GM21576 (cell line): ENCODE results near the gene PPP1R14D.

ENCODE experiments used
- ATAC-seq: cut with Tn5 transposase; IDR thresholded peaks from one replicate; pipeline ENCODE4 v1.9.1; 2021; ENCODE audit warnings: mild to moderate bottlenecking, moderate library complexity; ENCODE audit not compliant: unreplicated experiment

The PPP1R14D gene

GRCh38 chr15:40823572-40824343 lies 4.8 kb downstream of the PPP1R14D start:
- no peak for ATAC-seq

GRCh38 chr15:40821195-40821594 lies 7.3 kb downstream of the PPP1R14D start:
- ATAC-seq = no peak

- no peak for ATAC-seq
Observed at GRCh38 chr15:40819048-40819447, 9.5 kb downstream of the PPP1R14D start.

GRCh38 chr15:40815042-40815698 lies 13.3 kb downstream of the PPP1R14D start:
- ATAC-seq = no peak

DNA sequence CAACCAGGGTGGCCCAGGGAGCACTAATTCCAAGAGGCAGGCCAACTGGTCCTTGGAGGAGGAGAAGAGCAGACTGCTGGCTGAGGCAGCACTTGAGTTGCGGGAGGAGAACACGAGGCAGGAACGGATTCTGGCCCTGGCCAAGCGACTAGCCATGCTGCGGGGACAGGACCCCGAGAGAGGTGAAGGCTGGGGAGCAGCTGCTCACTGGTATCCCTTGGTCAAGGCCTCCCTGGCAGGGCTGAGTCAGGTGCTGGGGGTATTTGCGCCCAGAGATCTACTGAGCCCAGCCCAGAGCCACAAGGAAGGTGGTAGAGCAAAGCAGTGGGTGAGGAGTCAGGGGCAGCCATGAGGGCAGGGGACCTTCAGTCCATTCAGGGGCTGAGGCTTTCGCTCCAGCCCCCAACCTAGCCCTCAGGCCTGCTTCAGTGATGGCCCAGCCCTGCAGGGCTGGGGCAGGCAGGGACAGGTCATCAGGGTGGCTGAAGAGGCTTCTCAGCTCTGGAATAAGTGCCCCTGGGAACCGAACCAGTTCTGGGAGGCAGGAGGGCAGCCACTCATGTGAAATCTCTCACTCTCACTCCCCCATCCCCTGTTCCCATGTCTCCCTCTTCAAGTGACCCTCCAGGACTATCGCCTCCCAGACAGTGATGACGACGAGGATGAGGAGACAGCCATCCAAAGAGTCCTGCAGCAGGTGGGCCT lies 15.6 kb downstream of the PPP1R14D start:
- no peak for ATAC-seq

DNA sequence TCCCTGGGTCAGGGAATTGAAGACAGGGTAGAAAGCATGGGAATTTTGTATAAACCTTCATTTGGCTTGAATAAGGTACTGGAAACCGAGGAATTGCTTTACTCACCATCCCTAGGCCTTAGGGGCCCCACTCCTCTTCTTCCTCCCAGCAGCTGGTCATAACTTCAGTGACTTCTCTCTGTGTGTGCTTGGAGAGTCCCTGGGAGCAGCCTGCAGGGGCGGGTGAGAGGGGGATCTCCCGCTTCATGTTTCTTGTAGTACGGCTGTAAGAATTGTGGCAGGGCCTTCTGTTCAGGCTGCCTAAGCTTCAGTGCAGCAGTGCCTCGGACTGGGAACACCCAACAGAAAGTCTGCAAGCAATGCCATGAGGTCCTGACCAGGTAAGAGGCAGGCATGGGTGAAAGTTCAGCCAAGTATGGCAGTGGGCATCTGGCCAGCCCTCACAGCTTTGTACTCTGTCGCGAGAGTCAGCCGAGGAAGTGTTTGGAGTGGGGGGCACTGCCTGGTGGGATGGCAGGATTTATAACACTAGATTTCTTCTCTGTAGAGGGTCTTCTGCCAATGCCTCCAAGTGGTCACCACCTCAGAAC lies 19.6 kb downstream of the PPP1R14D start:
- ATAC-seq = no peak

GRCh38 chr15:40807888-40808461 lies 20.5 kb downstream of the PPP1R14D start:
- ATAC-seq = no peak

DNA sequence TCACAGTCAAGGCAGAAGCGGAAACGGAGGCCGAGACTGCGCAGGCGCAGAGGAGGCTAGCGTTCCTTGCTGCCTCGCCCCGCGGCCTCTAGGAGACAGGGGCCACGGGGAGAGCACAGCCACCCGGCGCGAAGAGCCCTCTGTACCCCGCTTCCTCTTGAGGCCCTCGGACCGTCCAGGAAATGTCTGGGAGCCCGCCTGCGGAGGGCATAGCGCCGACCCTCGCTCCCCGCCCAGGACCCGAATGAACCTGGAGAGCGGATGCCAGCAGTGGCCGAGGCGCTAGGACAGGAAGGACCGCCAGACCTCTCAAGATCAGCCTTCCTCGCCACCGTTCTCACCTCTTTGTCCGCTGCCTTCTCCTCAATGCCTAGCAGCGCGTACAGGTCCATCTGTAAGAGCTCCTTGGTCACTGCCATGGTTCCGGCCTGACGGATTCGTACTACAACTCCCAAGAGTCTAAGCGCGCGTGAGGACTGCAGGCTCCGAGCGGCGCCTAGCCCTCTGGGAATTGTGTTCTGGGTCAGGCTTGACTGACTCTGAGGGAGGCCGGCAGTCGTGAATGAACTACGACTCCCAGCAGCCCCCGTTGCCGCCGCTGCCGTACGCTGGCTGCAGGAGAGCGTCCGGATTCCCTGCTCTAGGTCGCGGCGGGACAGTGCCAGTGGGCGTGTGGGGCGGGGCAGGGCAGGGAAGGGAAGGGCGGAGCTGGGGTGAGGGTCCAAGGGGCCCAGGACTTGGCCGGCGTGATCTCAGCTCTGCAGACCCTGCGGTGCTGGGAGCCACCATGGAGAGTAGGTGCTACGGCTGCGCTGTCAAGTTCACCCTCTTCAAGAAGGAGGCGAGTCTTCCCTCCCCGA lies 21.2 kb downstream of the PPP1R14D start, which contains the start of the genes DNAJC17 and ZFYVE19:
Gene DNAJC17 (minus strand): TSS at position 446 of the 860 bp plus-strand sequence. CDS start 27 bp downstream, at position 419.
Gene ZFYVE19 (plus strand): TSS at position 62 of the 860 bp plus-strand sequence. CDS start 501 bp downstream, at position 563.
- ATAC-seq = peak; percentile 89

DNA sequence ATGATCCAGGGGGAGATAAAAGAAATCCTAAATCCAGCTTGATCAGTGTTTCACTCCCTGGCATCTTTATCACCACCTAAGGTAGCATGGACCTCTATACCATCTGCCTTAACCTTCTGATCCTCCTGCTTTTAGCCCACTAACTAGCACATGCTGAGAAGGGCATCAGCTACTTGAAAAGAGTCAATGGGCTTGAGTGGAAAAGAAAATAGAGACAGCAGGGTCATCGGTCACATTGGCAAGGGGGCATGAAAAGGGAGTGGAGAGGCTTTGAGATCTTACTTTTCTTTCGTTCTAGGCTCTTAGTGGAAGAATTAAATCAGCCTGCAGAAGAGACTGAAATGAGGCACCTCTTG lies 21.9 kb downstream of the PPP1R14D start:
- ATAC-seq = no peak

DNA sequence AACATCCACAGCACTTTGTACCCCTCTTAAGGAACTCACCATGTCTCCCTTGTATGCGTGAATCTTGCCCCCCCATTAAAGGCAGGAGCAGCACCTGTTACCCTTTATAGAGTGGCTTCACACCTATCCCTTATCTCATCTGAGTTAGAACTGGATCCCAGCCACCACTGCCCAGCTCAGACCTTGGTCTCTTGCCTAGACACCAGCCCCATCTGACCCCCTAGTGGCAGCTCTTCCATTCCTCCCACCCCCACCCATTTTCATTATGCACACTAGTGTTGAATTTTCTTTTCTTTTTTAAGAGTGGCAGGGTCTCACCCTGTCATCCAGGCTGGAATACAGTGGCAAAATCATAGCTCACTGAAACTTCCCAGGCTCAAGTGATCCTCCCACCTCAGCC lies 24.8 kb downstream of the PPP1R14D start:
- no peak for ATAC-seq

GRCh38 chr15:40803076-40803475 lies 25.4 kb downstream of the PPP1R14D start:
- ATAC-seq = no peak

DNA sequence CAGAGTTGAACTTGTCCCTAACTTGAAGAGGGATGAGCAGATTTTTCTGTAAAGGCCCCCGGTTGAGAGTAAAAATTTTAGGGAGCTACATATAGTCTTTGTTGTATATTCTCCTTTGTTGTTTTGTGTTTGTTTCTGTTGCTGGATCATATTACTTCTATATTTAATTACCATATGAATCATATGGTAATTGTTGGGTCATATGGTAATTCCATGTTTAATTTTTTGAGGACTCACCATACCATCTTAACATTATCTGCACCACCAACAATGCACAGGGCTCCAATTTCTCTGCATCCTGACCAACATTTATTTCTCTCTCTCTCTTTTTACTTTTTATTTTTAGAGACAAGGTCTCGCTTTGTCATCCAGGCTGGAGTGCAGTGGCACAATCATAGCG lies 29.0 kb downstream of the PPP1R14D start:
- ATAC-seq = no peak

DNA sequence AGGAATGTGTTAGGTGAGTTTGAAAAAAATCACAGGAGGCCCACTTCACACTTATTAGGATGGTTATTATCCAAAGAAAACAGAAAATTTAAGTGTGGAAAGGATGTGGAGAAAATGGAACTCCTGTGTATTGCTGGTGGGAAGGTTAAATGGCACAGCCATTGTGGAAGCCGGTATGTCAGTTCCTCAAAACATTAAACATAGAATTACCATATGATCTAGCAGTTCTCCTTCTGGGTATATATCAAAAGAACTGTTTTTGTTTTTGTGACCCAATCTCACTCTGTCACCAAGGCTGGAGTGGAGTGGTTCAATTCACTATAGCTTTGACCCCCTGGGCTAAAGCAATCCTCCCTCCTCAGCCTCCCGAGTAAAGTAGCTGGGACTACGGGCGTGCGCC lies 32.0 kb downstream of the PPP1R14D start:
- ATAC-seq = no peak

DNA sequence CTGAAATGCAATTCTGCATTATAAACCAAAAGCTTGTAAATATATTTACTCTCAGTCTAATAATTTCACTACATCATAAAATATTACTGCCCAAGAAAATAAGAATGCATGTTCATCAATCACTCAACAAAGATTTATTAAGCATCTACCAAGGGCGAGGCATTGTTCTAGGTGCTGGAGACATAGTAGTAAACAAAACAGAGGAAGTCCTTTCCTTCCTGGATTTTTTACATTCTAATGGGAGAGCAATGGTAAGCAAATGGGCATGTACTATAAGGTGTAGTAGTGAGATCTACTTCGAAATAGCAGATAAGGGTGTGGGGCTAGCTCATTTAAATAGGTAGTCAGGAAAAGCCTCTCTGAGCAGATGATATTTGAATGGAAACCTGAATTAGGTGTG lies 32.5 kb downstream of the PPP1R14D start:
- ATAC-seq = no peak

GRCh38 chr15:40793216-40793989 lies 35.1 kb downstream of the PPP1R14D start:
- ATAC-seq = no peak

DNA sequence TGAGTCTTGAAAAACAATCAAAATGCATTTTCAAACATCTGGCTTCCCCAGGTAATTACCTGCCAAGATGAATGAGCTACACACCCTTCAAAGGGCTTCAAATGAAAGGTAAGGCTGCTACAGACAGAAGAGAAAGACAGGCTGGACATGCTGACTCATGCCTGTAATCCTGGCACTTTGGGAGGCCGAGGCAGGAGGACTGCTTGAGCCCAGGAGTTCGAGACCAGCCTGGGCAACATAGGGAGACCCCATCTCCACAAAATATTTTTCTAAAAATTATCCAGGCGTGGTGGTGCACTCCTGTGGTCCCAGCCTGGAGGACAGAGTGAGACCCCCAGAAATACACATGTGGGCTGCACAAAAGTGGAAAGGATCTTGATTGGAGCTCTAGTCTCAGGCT lies 36.1 kb downstream of the PPP1R14D start:
- no peak for ATAC-seq

DNA sequence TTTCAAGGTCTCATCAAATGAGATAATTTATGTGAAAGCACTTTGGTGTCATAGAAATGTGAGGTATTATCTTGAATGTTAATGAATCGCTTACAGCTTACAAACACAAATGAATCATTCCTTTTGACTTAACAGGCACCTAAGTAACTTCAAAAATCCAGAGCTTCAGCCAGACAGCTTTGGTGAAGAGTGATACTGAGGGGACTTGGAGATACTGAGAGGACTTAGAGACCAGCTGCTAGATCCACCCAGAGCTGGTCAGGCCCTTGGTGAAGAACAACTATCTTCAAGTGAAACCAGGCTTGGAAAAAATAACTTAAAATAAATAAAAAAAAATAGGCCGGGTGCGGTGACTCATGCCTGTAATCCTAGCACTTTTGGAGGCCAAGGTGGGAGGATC lies 37.8 kb downstream of the PPP1R14D start:
- ATAC-seq = no peak

- no peak for ATAC-seq
Observed at GRCh38 chr15:40789999-40790398, 38.5 kb downstream of the PPP1R14D start.

- no peak for ATAC-seq
Observed at GRCh38 chr15:40789119-40789518, 39.4 kb downstream of the PPP1R14D start.
